A172 (cell line): ENCODE measurements around the gene TESK2. TPM values are rescaled to one million over a fixed set of nuclear protein-coding genes. Genes with fewer than 3 reads are reported as not detected.

Experiments used
- DNase-seq: peaks from one replicate; pipeline ENCODE4 v3.0.0-alpha.2; 2015; ENCODE audit warnings: low spot score
- total RNA-seq: library from RNA; depleted of rRNA; stranded (reverse); fragments of >200 nt; shearing (Covaris generic); gene quantifications from 2 replicates; pipeline ENCODE4 v1.2.3, GENCODE V29; 2014; rRNA removed

TESK2 gene
- total RNA-seq, 1 experiment from 2014 or later: 0.52 TPM

- no peak for DNase-seq
Observed at GRCh38 chr1:45304311-45305081, 186.5 kb downstream of the TESK2 start.

- peak; percentile 93 for DNase-seq
Observed at GRCh38 chr1:45303520-45304310, 187.2 kb downstream of the TESK2 start.

GRCh38 chr1:45302505-45303150, 188.3 kb downstream of the TESK2 start:
- no peak for DNase-seq

GRCh38 chr1:45300669-45300997, 190.3 kb downstream of the TESK2 start:
- no peak for DNase-seq

- DNase-seq: peak; percentile 75
Observed at GRCh38 chr1:45299981-45300668, 190.8 kb downstream of the TESK2 start.

GRCh38 chr1:45299296-45299695, 191.7 kb downstream of the TESK2 start:
- DNase-seq: no peak

- no peak for DNase-seq
Observed at GRCh38 chr1:45297666-45298356, 193.2 kb downstream of the TESK2 start.

Other genes with a start within 250 kb of the TESK2 start
- not detected in 2 replicates for gene HPDL, start 164.3 kb downstream of the TESK2 start, total RNA-seq
- gene TOE1, start 151.0 kb downstream of the TESK2 start, total RNA-seq: 10.8 and 14.9 TPM in 2 replicates
- gene MUTYH, start 150.7 kb downstream of the TESK2 start, total RNA-seq: 8.9 and 13.2 TPM in 2 replicates
- gene CCDC163, start 8.9 kb upstream of the TESK2 start, total RNA-seq: 1.3 and 2.8 TPM in 2 replicates
- gene MMACHC, start 9.1 kb upstream of the TESK2 start, total RNA-seq: 2.8 and 4.7 TPM in 2 replicates
- gene PRDX1, start 30.7 kb upstream of the TESK2 start, total RNA-seq: 1,113 and 1,123 TPM in 2 replicates
- gene AKR1A1, start 59.7 kb upstream of the TESK2 start, total RNA-seq: 86.0 and 99.4 TPM in 2 replicates
- 135 and 136 TPM in 2 replicates for gene NASP, start 92.9 kb upstream of the TESK2 start, total RNA-seq
- 0.26 and 0.38 TPM in 2 replicates for gene CCDC17, start 132.9 kb upstream of the TESK2 start, total RNA-seq
- 64.5 and 103 TPM in 2 replicates for gene GPBP1L1, start 195.4 kb upstream of the TESK2 start, total RNA-seq
- gene TMEM69, start 197.0 kb upstream of the TESK2 start, total RNA-seq: 41.8 and 44.8 TPM in 2 replicates